OCI-LY7 (cell line): ENCODE data around the gene ELOB.

Experiments used
- CTCF ChIP-seq: fragments of 200-600 bp; sonication (generic); conservative IDR thresholded peaks from 2 replicates; pipeline ENCODE4 v1.5.1; 2014; ENCODE audit warnings: mild to moderate bottlenecking, antibody characterized with exemption, low read length, moderate library complexity, mixed read lengths
- EZH2phosphoT487 ChIP-seq: fragments of 200-600 bp; sonication (generic); IDR thresholded peaks from 2 replicates; pipeline ENCODE4 v1.6.1; 2018; ENCODE audit warnings: low read depth, borderline replicate concordance, mild to moderate bottlenecking, mixed run types, antibody characterized with exemption, low read length, moderate library complexity, mixed read lengths

GRCh38 chr16:2785101-2785991 is 8.3 kb upstream of the ELOB start:
- peak; percentile 58 for TF ChIP-seq CTCF
- no peak for TF ChIP-seq EZH2phosphoT487
